WTC11 (cell line): ENCODE data around the gene PRDX2. TPM values are rescaled to one million over a fixed set of nuclear protein-coding genes. Genes with fewer than 3 reads are reported as not detected.

Experiments
- ATF1 ChIP-seq: sonication (generic); formaldehyde crosslinking; IDR thresholded peaks from 2 replicates; pipeline ENCODE4 v1.8.1; 2023; ENCODE audit warnings: mild to moderate bottlenecking, moderate library complexity, missing genetic modification reagents
- CREB1 ChIP-seq: sonication (generic); formaldehyde crosslinking; IDR thresholded peaks from 2 replicates; pipeline ENCODE4 v1.8.0; 2023; ENCODE audit warnings: mild to moderate bottlenecking, missing genetic modification reagents
- ELF4 ChIP-seq: sonication (generic); formaldehyde crosslinking; IDR thresholded peaks from 2 replicates; pipeline ENCODE4 v1.8.1; 2022; ENCODE audit warnings: low read depth, mild to moderate bottlenecking, moderate library complexity, missing genetic modification reagents
- FOXJ3 ChIP-seq: sonication (generic); formaldehyde crosslinking; IDR thresholded peaks from 2 replicates; pipeline ENCODE4 v1.9.0; 2021; ENCODE audit warnings: missing genetic modification reagents, mild to moderate bottlenecking, borderline replicate concordance
- FOXK1 ChIP-seq: sonication (generic); formaldehyde crosslinking; IDR thresholded peaks from 2 replicates; pipeline ENCODE4 v1.8.0; 2022; ENCODE audit warnings: mild to moderate bottlenecking, moderate library complexity, missing genetic modification reagents
- FOXP1 ChIP-seq: sonication (generic); formaldehyde crosslinking; IDR thresholded peaks from 2 replicates; pipeline ENCODE4 v1.8.0; 2022; ENCODE audit warnings: missing genetic modification reagents, mild to moderate bottlenecking, moderate library complexity, borderline replicate concordance
- GTF2I ChIP-seq: fragments of 250-450 bp; sonication (Bioruptor Pico); conservative IDR thresholded peaks from 2 replicates; pipeline ENCODE4 v1.4.0; 2021; ENCODE audit warnings: mild to moderate bottlenecking
- HMGA2 ChIP-seq: fragments of 250-450 bp; sonication (Bioruptor Pico); IDR thresholded peaks from 2 replicates; pipeline ENCODE4 v1.4.0; 2021; ENCODE audit warnings: mild to moderate bottlenecking, moderate library complexity
- MLX ChIP-seq: sonication (generic); formaldehyde crosslinking; IDR thresholded peaks from 2 replicates; pipeline ENCODE4 v1.8.1; 2023; ENCODE audit warnings: mild to moderate bottlenecking, missing genetic modification reagents, moderate library complexity
- MYBL2 ChIP-seq: sonication (generic); formaldehyde crosslinking; IDR thresholded peaks from 2 replicates; pipeline ENCODE4 v1.8.1; 2023; ENCODE audit warnings: mild to moderate bottlenecking, moderate library complexity, missing genetic modification reagents
- NFATC4 ChIP-seq: fragments of 250-450 bp; sonication (Bioruptor Pico); IDR thresholded peaks from 2 replicates; pipeline ENCODE4 v1.9.0; 2021; ENCODE audit warnings: mild to moderate bottlenecking
- PRDM15 ChIP-seq: sonication (generic); formaldehyde crosslinking; IDR thresholded peaks from 2 replicates; pipeline ENCODE4 v1.8.0; 2022; ENCODE audit warnings: missing genetic modification reagents
- SOX15 ChIP-seq: fragments of 250-450 bp; sonication (Bioruptor Pico); IDR thresholded peaks from 2 replicates; pipeline ENCODE4 v1.9.0; 2021; ENCODE audit warnings: mild to moderate bottlenecking
- SP1 ChIP-seq: sonication (generic); formaldehyde crosslinking; conservative IDR thresholded peaks from 2 replicates; pipeline ENCODE4 v1.8.1; 2022; ENCODE audit warnings: missing genetic modification reagents
- STAT6 ChIP-seq: sonication (generic); formaldehyde crosslinking; conservative IDR thresholded peaks from 2 replicates; pipeline ENCODE4 v1.8.1; 2023; ENCODE audit warnings: mild to moderate bottlenecking, low read depth, missing genetic modification reagents, moderate library complexity
- USF1 ChIP-seq: sonication (generic); formaldehyde crosslinking; IDR thresholded peaks from 2 replicates; pipeline ENCODE4 v1.8.0; 2022; ENCODE audit warnings: mild to moderate bottlenecking, missing genetic modification reagents
- USF2 ChIP-seq: sonication (generic); formaldehyde crosslinking; IDR thresholded peaks from 2 replicates; pipeline ENCODE4 v1.8.1; 2023; ENCODE audit warnings: mild to moderate bottlenecking, missing genetic modification reagents, moderate library complexity
- ZNF138 ChIP-seq: sonication (generic); formaldehyde crosslinking; conservative IDR thresholded peaks from 2 replicates; pipeline ENCODE4 v1.8.1; 2022; ENCODE audit warnings: mild to moderate bottlenecking, moderate library complexity, missing genetic modification reagents
- ZNF219 ChIP-seq: sonication (generic); formaldehyde crosslinking; IDR thresholded peaks from 2 replicates; pipeline ENCODE4 v1.8.0; 2023; ENCODE audit warnings: missing genetic modification reagents, mild to moderate bottlenecking, borderline replicate concordance
- ZNF232 ChIP-seq: sonication (generic); formaldehyde crosslinking; IDR thresholded peaks from 2 replicates; pipeline ENCODE4 v1.8.0; 2022; ENCODE audit warnings: mild to moderate bottlenecking, missing genetic modification reagents
- ZNF281 ChIP-seq: sonication (generic); formaldehyde crosslinking; IDR thresholded peaks from 2 replicates; pipeline ENCODE4 v1.8.0; 2023; ENCODE audit warnings: mild to moderate bottlenecking, missing genetic modification reagents
- total RNA-seq: library from RNA; stranded (reverse); gene quantifications from 3 replicates; pipeline ENCODE4 v1.2.3, GENCODE V29; 2021

The PRDX2 gene
- total RNA-seq, 1 experiment from 2014 or later = 378 TPM

GRCh38 chr19:12793290-12794195, 8.1 kb downstream of the PRDX2 start (continued):
- TF ChIP-seq ZNF281 (CRISPR knock-in tag) (0 out of 2 replicates have a peak, but pooled peaks have one; percentile 51), ELF4 (0 out of 2 replicates have a peak, but pooled peaks have one; percentile 76), HMGA2 (CRISPR knock-in tag) (no peak), ZNF138 (CRISPR knock-in tag) (no peak), NFATC4 (CRISPR knock-in tag) (no peak), USF2 (CRISPR knock-in tag) (peak; percentile 29; the same call in 1 of the 2 replicates), MYBL2 (0 out of 2 replicates have a peak, but pooled peaks have one; percentile 47), STAT6 (CRISPR knock-in tag) (no peak), CREB1 (CRISPR knock-in tag) (peak; percentile 72; the same call in 1 of the 2 replicates), ATF1 (0 out of 2 replicates have a peak, but pooled peaks have one; percentile 37), ZNF232 (CRISPR knock-in tag) (no peak), FOXP1 (0 out of 2 replicates have a peak, but pooled peaks have one; percentile 23), PRDM15 (CRISPR knock-in tag) (no peak), GTF2I (CRISPR knock-in tag) (no peak), SP1 (CRISPR knock-in tag) (peak; percentile 84), ZNF219 (no peak), FOXJ3 (CRISPR knock-in tag) (no peak), FOXK1 (CRISPR knock-in tag) (0 out of 2 replicates have a peak, but pooled peaks have one; percentile 39), MLX (CRISPR knock-in tag) (no peak), USF1 (CRISPR knock-in tag) (no peak), SOX15 (no peak)
